ES-I3 (cell line): Measurements from ENCODE around the gene NLRP14.

Experiments used
- H3K36me3 ChIP-seq: 2 replicates; pipeline ENCODE4 v1.6.1; 2013; ENCODE audit warnings: mild to moderate bottlenecking, low read length, control low read depth, moderate library complexity; ENCODE audit not compliant: insufficient read depth
- H3K4me1 ChIP-seq: 2 replicates; pipeline ENCODE4 v1.6.1; 2013; ENCODE audit warnings: mild to moderate bottlenecking, control low read depth, low read length; ENCODE audit not compliant: insufficient read depth
- H3K9ac ChIP-seq: 2 replicates; pipeline ENCODE4 v1.6.1; 2013; ENCODE audit warnings: low read depth, mild to moderate bottlenecking, low read length, moderate library complexity
- H3K9me3 ChIP-seq: 2 replicates; pipeline ENCODE4 v1.6.1; 2013; ENCODE audit warnings: mild to moderate bottlenecking, low read length, moderate library complexity; ENCODE audit not compliant: control insufficient read depth, insufficient read depth

The NLRP14 gene

DNA sequence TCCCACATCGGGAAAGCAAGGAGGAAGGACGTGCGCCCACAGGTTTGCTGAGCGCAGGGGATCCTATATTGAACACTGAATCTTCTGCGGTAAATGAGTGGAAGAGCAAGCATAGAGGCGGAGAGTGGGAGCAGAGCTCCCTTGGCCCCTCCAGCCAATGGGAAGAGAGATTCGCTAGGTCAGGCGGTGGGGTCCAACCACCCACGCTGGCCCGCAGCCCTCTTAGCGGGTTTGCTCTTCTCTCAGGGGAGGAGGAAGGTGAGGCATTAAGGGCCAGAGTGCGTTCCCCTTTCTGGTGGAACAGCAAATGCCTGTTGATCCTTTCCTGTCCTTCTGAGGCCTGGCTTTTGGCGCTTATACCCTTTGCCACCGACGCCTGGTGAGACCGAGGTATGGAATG, 10.6 kb downstream of the NLRP14 start:
- Histone ChIP-seq H3K36me3 (no peaks in the 10 kb centered on the region), H3K4me1 (no peaks in the 10 kb centered on the region), H3K9me3 (no peaks in the 10 kb centered on the region), H3K9ac (no peak overlapping the region)

DNA sequence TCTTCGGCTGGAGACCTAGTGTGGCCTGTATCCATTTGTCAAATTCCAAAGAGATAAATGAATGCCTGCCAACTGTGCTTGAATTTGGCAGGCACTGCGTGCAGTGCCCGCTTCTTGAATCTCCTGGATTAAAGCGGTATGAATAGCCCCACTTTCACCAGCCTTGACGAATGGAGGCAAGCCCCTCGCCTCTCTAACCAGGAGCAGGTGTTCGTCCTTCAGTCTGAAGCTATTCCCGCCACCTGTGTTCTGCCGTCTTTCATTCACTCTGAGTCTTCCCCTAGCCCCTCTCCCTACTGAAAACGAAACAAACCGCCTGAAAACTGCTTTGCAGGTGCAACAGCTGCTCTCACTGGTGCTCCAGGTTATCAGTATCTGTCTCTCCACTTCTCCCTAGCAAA, 11.2 kb downstream of the NLRP14 start:
- H3K36me3 ChIP-seq = no peaks in the 10 kb centered on the region
- no peaks in the 10 kb centered on the region for H3K9me3 ChIP-seq
- no peaks in the 10 kb centered on the region for H3K4me1 ChIP-seq
- H3K9ac ChIP-seq = no peak overlapping the region

DNA sequence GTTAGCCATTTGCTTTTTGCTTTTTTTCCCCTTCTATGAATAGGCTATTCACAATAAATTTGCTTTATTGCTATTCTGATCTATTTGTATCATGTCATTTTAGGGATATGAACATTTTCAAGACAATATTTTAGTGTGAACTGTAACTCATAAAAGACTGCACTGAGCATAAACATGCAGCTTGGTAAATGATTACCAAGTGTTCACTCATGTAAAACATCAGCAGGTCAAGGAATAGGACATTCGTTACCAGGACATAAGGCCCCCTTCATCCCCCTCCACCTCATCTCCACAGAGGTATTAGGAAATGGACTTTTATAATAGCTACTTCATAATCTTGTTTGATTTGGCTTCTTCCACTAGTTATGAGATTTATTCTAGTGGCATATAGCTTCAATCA, 12.4 kb downstream of the NLRP14 start:
- Histone ChIP-seq H3K36me3 (no peaks in the 10 kb centered on the region), H3K9me3 (no peaks in the 10 kb centered on the region), H3K9ac (no peak overlapping the region), H3K4me1 (no peaks in the 10 kb centered on the region)

DNA sequence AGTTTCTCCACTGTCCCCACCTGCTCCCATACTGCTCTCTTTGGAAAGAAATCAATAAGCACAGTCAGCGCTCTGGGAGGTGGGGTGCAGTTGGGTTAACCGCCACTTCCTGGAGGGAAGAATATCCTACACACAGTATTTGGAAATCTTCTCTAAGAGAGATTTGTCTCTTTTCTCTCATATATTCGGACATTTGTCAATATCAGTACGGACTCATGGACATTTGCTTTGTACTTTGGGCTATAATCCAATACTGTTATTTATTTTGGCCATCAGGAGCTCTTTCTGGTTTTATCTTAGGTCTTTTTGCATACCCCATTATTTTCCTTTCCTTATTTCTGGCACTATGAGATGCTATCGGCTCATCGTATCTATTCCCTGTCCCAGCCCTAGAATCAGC, 13.7 kb downstream of the NLRP14 start:
- H3K4me1 ChIP-seq = no peaks in the 10 kb centered on the region
- no peak overlapping the region for H3K9ac ChIP-seq
- no peaks in the 10 kb centered on the region for H3K36me3 ChIP-seq
- no peaks in the 10 kb centered on the region for H3K9me3 ChIP-seq

DNA sequence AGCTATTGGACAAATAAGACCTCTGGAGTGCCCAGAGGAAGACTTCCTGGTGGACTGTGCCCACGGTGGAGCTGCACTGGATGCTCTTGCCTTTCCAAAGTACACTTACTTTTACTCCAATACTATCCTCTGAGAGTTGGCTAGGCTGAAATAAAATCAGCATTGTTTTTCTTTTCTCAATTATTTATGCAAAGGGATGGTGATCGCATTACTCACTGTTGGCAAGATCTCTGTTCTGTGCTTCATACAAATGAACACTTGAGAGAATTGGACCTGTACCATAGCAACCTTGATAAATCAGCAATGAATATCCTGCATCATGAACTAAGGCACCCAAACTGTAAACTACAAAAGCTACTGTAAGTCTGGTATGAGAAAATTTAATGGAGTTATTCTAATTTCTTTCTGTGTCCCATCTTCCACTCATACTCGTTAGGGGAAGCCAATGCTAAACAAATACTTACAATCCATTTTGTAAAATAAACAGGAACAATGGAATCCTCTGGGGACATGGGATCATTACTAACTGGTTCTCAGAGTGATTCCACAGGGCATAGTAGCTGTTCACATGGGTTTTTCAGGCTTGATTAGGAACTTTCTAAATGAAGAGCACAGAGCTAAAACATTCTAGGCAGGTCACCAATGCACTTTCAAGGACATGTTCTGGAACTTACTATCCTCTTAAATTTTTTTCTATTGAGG, 26.3 kb downstream of the NLRP14 start:
- Histone ChIP-seq H3K36me3 (no peaks in the 10 kb centered on the region), H3K9ac (no peak overlapping the region), H3K9me3 (no peaks in the 10 kb centered on the region), H3K4me1 (no peaks in the 10 kb centered on the region)

DNA sequence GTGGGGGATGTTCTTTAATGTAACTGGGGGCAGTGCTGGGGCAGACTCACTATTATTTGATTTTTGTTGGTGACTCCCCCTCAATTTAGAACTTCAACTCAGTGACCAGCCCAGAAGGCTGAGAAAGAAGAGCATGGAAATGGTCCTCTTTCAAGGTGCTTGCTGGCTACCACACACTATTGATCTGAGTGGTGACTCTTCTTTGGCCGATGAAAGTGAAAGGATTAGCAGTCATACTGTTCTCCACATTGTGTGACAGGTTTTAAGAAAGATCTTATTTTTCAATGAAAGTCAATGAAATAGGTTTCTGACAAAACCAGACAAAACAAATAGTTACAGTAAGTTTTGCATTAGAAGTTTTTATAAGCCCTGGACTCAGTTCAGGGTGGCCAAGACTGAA, 29.9 kb downstream of the NLRP14 start:
- H3K9ac ChIP-seq = no peak overlapping the region
- H3K36me3 ChIP-seq = no peaks in the 10 kb centered on the region
- H3K4me1 ChIP-seq = no peaks in the 10 kb centered on the region
- no peaks in the 10 kb centered on the region for H3K9me3 ChIP-seq

DNA sequence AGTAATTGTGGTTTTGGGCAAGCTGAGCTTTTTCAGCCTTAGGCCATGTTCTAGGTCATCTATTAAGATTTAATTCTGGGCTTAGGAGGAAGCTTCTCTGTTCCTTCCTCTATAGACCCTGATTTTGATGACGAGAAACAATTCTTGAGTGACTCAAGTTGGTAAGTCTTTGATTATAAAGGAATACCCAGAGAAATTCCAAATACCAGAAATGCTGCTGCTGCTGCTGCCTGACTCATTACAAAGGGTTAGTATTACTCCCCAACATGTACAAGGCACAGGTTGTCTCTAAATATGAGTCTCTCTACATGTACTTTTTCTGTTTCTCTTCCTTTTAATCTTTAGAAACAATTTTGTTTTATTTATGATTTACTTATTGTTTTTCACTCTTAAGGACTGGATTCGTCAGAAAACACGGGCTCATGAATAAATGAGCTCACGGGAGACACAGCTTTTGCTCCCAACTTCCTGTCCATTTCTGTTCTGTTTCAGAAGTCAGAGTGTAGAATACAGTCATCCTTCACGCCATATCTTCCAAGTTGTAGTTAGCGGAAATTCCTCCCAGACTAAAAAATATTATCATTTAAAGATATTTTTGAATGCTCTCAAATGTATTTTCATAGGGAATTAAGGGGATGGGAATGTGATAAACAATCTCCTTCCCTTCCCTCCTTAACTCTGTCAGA, 36.7 kb downstream of the NLRP14 start:
- H3K9me3 ChIP-seq = no peaks in the 10 kb centered on the region
- no peaks in the 10 kb centered on the region for H3K36me3 ChIP-seq
- H3K9ac ChIP-seq = no peak overlapping the region
- no peaks in the 10 kb centered on the region for H3K4me1 ChIP-seq

DNA sequence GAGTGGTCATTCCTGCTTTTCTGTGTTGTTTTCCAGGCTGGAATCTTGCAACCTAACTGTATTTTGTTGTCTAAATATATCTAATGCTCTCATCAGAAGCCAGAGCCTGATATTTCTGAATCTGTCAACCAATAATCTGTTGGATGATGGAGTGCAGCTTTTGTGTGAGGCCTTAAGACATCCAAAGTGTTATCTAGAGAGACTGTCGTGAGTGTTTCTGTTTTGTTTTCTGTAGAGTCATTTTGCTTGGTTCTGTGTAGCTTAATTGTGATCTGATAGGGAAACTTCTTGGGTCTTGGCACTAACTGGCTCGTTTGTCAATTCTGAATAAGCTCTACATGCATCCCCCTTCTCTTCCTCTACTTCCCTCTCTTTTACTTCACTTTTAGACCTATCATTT, 37.4 kb downstream of the NLRP14 start:
- Histone ChIP-seq H3K9ac (no peak overlapping the region), H3K9me3 (no peaks in the 10 kb centered on the region), H3K4me1 (no peaks in the 10 kb centered on the region), H3K36me3 (no peaks in the 10 kb centered on the region)

DNA sequence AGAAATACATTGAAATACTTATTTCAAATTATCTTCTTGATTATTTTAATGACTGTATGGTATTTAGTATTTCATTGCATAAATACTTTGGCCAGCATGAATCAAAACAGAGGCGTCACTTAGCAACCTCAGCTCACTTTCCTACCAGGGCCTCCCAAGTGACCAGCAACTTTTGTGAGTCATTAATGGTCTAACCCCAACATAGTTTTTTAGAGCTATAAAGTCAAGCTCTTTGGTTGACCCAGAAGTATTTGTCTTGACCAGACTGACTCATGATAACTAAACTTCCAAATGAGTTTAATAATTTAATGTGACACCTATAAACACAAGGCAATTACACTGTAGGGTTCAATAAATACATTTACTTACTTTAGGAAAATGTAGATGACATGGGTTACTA, 40.6 kb downstream of the NLRP14 start:
- no peak overlapping the region for H3K9ac ChIP-seq
- H3K36me3 ChIP-seq = no peaks in the 10 kb centered on the region
- no peaks in the 10 kb centered on the region for H3K4me1 ChIP-seq

DNA sequence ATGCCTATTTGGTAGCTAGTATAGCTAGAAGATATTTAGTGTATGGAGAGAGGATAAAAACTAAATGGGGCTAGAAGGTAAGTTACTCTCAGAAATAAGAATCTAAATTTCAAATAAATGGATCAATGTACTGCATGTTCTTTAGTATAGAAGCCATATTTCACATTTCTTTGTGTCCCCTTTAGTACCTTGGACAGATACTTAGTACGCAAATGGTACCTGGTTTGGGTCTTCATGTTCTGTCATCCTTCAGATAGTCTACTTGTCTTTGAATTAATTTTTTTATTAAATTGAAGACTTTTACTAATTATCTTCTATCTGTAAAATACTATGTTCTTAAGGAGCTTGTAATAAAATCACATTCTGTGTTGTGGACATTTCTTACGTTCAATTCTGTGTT, 42.3 kb downstream of the NLRP14 start:
- Histone ChIP-seq H3K4me1 (no peaks in the 10 kb centered on the region), H3K36me3 (no peaks in the 10 kb centered on the region), H3K9ac (no peak overlapping the region), H3K9me3 (no peaks in the 10 kb centered on the region)

More for the DNA sequence above, 40.6 kb downstream of the NLRP14 start:
- no peaks in the 10 kb centered on the region for H3K9me3 ChIP-seq

DNA sequence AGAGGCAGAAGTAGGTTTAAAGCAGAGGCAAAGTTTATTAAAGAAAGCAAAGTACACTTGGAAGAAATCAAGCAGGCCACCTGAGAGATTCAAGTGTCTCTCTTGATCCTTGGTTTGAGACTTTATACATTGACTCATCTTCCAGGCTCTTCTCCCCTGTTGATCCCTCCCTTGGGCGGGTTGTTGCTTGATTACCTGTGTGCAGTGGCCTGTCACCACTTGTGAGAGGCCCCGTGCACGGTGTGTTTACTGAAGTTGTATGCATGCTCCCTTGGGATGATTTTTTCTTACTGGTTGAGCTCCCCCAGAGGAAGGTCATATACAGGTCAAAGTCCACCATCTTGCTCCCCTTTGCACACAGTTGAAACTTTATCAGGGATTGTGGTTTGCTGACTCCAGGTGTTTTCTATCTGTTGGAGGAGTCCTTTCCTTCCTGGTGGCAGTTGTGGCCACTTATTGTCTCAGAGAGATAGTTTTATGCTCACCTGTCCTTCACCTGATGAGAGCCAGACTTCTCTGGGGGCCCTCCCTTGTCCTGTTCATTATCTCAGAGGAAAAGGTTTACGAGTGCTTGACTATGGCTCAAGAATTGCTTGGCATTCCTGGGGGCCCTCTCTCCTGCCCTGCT, 52.2 kb downstream of the NLRP14 start:
- Histone ChIP-seq H3K4me1 (no peaks in the 10 kb centered on the region), H3K9ac (no peak overlapping the region), H3K36me3 (no peaks in the 10 kb centered on the region), H3K9me3 (no peaks in the 10 kb centered on the region)

DNA sequence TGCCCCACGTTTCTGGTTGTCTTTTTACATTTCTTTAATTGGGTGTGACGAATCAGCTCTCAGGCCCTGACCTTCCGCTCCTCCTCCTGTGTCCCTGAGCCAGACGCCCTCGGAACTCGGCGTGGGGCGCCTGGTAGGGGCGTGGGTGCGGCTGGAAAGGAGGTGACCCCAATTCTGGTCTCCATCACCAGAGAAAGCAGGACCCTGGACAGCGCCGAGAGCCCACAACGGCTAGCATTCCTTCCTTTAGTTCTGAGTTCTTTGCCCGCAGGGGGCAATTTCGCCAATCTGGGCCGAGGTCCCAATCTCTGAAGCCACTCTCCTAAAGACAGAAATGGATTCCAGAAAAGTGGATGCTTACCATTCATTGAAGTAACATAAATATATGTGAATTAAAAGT, 56.8 kb downstream of the NLRP14 start:
- H3K9ac ChIP-seq = no peak overlapping the region
- H3K9me3 ChIP-seq = no peaks in the 10 kb centered on the region
- no peaks in the 10 kb centered on the region for H3K36me3 ChIP-seq
- no peaks in the 10 kb centered on the region for H3K4me1 ChIP-seq

DNA sequence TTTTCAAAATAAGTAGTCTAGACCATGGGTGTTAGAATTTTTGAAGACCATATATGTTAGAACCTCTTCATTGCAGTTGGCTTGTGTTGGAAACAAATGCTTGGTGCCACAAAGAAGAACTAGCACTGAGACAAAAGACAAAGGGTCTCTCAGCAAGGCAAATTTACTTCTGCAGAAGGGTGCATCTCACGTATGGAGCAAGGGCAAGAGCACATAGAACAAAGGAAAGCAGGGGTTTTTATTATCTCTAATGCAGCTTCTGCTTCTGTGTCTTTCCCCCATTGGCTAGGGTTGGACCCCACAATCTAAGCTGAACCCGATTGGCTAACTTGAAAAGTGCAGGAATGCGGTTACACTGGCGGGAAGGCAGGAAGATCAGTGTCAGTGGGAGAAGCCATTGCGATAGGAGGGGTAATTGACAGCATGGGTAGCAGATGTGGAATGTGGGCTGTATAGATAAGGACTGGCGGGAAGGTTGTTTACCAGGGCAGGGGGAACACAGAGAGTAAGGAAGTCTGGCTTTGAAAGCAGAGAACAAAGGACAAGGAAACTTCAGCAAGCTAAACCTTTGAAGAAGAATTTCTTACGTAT, 59.4 kb downstream of the NLRP14 start:
- Histone ChIP-seq H3K4me1 (no peaks in the 10 kb centered on the region), H3K36me3 (no peaks in the 10 kb centered on the region), H3K9ac (no peak overlapping the region), H3K9me3 (no peaks in the 10 kb centered on the region)

DNA sequence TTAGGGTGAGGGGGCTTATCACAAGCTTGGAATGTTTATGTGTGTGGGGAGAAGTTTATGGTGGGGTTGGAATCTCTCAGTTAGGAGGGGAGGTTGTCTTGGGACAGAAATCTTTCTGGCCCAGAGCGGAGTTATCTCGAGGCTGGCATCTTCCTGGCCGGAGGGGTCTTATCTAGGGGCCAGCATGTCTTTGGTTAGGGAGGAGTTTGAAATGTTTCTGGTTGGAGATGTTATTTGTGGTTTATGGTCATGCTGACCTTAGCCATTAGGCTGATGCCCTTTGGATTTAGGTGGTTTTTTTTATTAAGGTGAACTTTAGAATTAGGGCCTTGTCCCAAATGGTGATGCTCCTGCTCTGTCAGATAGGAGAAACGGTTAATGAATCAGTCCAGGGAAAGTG, 60.6 kb downstream of the NLRP14 start:
- no peak overlapping the region for H3K9ac ChIP-seq
- H3K36me3 ChIP-seq = no peaks in the 10 kb centered on the region

DNA sequence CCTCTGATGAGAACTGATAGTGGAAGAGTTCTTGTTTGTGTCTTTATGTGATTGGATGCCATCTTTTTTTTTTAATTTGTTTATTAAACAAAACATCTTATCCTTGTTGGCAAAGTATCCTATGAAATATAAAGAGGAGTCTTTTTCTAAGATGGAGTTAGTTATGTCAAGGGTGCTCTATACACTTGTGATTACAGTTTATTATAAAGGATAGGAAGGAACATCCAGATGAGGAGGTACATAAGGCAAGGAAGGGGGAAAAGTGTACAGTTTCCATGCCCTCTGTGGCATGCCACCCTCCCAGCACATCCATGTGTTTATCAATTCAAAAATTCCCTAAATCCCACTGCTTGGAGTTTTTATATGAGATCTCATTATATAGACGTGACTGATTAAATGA, 61.2 kb downstream of the NLRP14 start:
- Histone ChIP-seq H3K9ac (no peak overlapping the region), H3K9me3 (no peaks in the 10 kb centered on the region), H3K4me1 (no peaks in the 10 kb centered on the region), H3K36me3 (no peaks in the 10 kb centered on the region)

More for the DNA sequence above, 60.6 kb downstream of the NLRP14 start:
- Histone ChIP-seq H3K9me3 (no peaks in the 10 kb centered on the region), H3K4me1 (no peaks in the 10 kb centered on the region)
